Gastrocnemius medialis (tissue), 4 donors: ENCODE data around the gene MLST8. TPM values are rescaled to one million over a fixed set of nuclear protein-coding genes. Genes with fewer than 3 reads are reported as not detected.

Source experiments
- ATAC-seq, 2 donors: fragments of 150-250 bp; one replicate each; pipeline ENCODE4 v1.9.1; 2016
- DNase-seq, 2 donors: peaks; one replicate each; pipeline ENCODE4 v3.0.0-alpha.2; 2019
- H3K27ac ChIP-seq, 4 donors: fragments of 200-600 bp; sonication (generic); 1 replicate in 1 of 4; 2 replicates in 3 of 4; pipeline ENCODE4 v1.5.1; 2016 to 2018; ENCODE audit warnings: mild to moderate bottlenecking in 2 of 4, moderate library complexity in 1 of 4
- H3K27me3 ChIP-seq, 3 donors: fragments of 200-600 bp; sonication (generic) in 2 of 3; 1 replicate in 1 of 3; 2 replicates in 2 of 3; pipeline versions ENCODE4 v1.5.1 to v1.6.0; 2016 to 2019; ENCODE audit warnings: mild to moderate bottlenecking in 1 of 3, moderate library complexity in 1 of 3
- H3K36me3 ChIP-seq, 2 donors: fragments of 200-600 bp; sonication (generic) in 1 of 2; one replicate each; pipeline ENCODE4 v1.5.1; 2017 to 2018
- H3K4me1 ChIP-seq, 2 donors: fragments of 200-600 bp; sonication (generic) in 1 of 2; one replicate each; pipeline ENCODE4 v1.5.1; 2016 to 2017; ENCODE audit warnings: mild to moderate bottlenecking in 2 of 2
- H3K4me3 ChIP-seq, 4 donors: fragments of 200-600 bp; sonication (generic) in 3 of 4; 1 replicate in 1 of 4; 2 replicates in 3 of 4; pipeline ENCODE4 v1.5.1; 2016 to 2019; ENCODE audit warnings: mild to moderate bottlenecking in 2 of 4
- H3K9me3 ChIP-seq, 3 donors: fragments of 200-600 bp; sonication (generic) in 2 of 3; 1 replicate in 1 of 3; 2 replicates in 2 of 3; pipeline ENCODE4 v1.5.1; 2016 to 2019
- CTCF ChIP-seq, 5 experiments: fragments of 450-650 bp in 3 of 5; fragments of 200-600 bp in 2 of 5; sonication (generic) in 2 of 5; IDR thresholded peaks in 4 of 5; conservative IDR thresholded peaks in 1 of 5; 1 replicate in 4 of 5; 2 replicates in 1 of 5; pipeline ENCODE4 v1.5.1; 2016 to 2019; ENCODE audit warnings: antibody characterized with exemption in 5 of 5, mild to moderate bottlenecking in 3 of 5, moderate library complexity in 3 of 5
- POLR2A ChIP-seq, 2 donors: fragments of 450-650 bp; IDR thresholded peaks; one replicate each; pipeline ENCODE4 v1.6.1; 2017; ENCODE audit warnings: antibody characterized with exemption in 2 of 2, mild to moderate bottlenecking in 2 of 2, moderate library complexity in 2 of 2
- in situ Hi-C, 4 donors: fragments of 200-750 bp; cut with MboI; loops; one replicate each; pipeline versions ENCODE4 v1.15.0 to v1.8.0; 2017; ENCODE audit warnings: low sequenced_read_pairs in 4 of 4
- intact Hi-C: fragments of 100-400 bp; cut with DNase I; formaldehyde crosslinking; loops from one replicate; pipeline ENCODE4 v1.15.1; 2023; ENCODE audit warnings: low total_unique reads
- total RNA-seq, 4 donors: library from RNA; depleted of rRNA; stranded (reverse); fragments of >200 nt; gene quantifications; one replicate each; pipeline versions ENCODE4 v1.1.0 to v1.2.3, GENCODE V29; 2016

The MLST8 gene
- total RNA-seq, 4 donors from 2014 or later = 40.3 to 77.0 (median 73.5) TPM

- intact Hi-C loops (no loop called here), in situ Hi-C loops (no loop called here)
- TF ChIP-seq CTCF (IDR thresholded peaks at IDR 0.05 in 4 of 5, conservative IDR thresholded peaks at IDR 0.05 in 1 of 5) (no peak), POLR2A (IDR thresholded peaks at IDR 0.05) (no peak)
- H3K4me3 ChIP-seq = no peak overlapping the region
- H3K36me3 ChIP-seq = peaks cover 0 to 60% of the 10 kb centered on the region in 2 donors
- peaks cover 0 to 2% of the 10 kb centered on the region in 2 donors for H3K4me1 ChIP-seq
- no peak overlapping the region for H3K27ac ChIP-seq
- H3K27me3 ChIP-seq = no peaks in the 10 kb centered on the region
- H3K9me3 ChIP-seq = no peaks in the 10 kb centered on the region
- ATAC-seq = no peak
- DNase-seq = no peak
Measured at GRCh38 chr16:2174396-2175131, 30.7 kb upstream of the MLST8 start.

- Histone ChIP-seq H3K4me1 (no peaks in the 10 kb centered on the region), H3K27me3 (no peaks in the 10 kb centered on the region), H3K9me3 (no peaks in the 10 kb centered on the region), H3K36me3 (peaks cover 0 to 60% of the 10 kb centered on the region in 2 donors), H3K27ac (no peak overlapping the region), H3K4me3 (no peak overlapping the region)
- DNase-seq = no peak
- no peak for TF ChIP-seq POLR2A (IDR thresholded peaks at IDR 0.05)
- TF ChIP-seq CTCF (IDR thresholded peaks at IDR 0.05 in 4 of 5, conservative IDR thresholded peaks at IDR 0.05 in 1 of 5) = no peak
- in situ Hi-C loops (no loop called here), intact Hi-C loops (no loop called here)
- ATAC-seq = no peak
Measured at GRCh38 chr16:2175454-2175853, 29.8 kb upstream of the MLST8 start.

GRCh38 chr16:2176047-2176446, 29.2 kb upstream of the MLST8 start:
- no peak for ATAC-seq
- no peaks in the 10 kb centered on the region for H3K4me1 ChIP-seq
- no peaks in the 10 kb centered on the region for H3K27me3 ChIP-seq
- H3K4me3 ChIP-seq = no peak overlapping the region
- no peaks in the 10 kb centered on the region for H3K9me3 ChIP-seq
- intact Hi-C loops = no loop called here
- no peak overlapping the region for H3K27ac ChIP-seq
- in situ Hi-C loops = no loop called here
- no peak for DNase-seq
- TF ChIP-seq CTCF (IDR thresholded peaks at IDR 0.05 in 4 of 5, conservative IDR thresholded peaks at IDR 0.05 in 1 of 5) (no peak), POLR2A (IDR thresholded peaks at IDR 0.05) (no peak)
- peaks cover 0 to 60% of the 10 kb centered on the region in 2 donors for H3K36me3 ChIP-seq

GRCh38 chr16:2177101-2177500, 28.2 kb upstream of the MLST8 start:
- ATAC-seq = no peak
- DNase-seq = no peak
- no peaks in the 10 kb centered on the region for H3K4me1 ChIP-seq
- no peaks in the 10 kb centered on the region for H3K27me3 ChIP-seq
- TF ChIP-seq CTCF (IDR thresholded peaks at IDR 0.05 in 4 of 5, conservative IDR thresholded peaks at IDR 0.05 in 1 of 5) = no peak
- no peak for TF ChIP-seq POLR2A (IDR thresholded peaks at IDR 0.05)
- H3K9me3 ChIP-seq = no peaks in the 10 kb centered on the region
- in situ Hi-C loops = no loop called here
- H3K4me3 ChIP-seq = no peak overlapping the region
- H3K36me3 ChIP-seq = peaks cover 0 to 51% of the 10 kb centered on the region in 2 donors
- intact Hi-C loops = no loop called here
- no peak overlapping the region for H3K27ac ChIP-seq

GRCh38 chr16:2177561-2177960, 27.7 kb upstream of the MLST8 start:
- DNase-seq (no peak), ATAC-seq (no peak)
- no peaks in the 10 kb centered on the region for H3K4me1 ChIP-seq
- H3K36me3 ChIP-seq = peaks cover 0 to 46% of the 10 kb centered on the region in 2 donors
- intact Hi-C loops (no loop called here), in situ Hi-C loops (no loop called here)
- H3K27ac ChIP-seq = no peak overlapping the region
- H3K9me3 ChIP-seq = no peaks in the 10 kb centered on the region
- H3K27me3 ChIP-seq = no peaks in the 10 kb centered on the region
- H3K4me3 ChIP-seq = no peak overlapping the region
- no peak for TF ChIP-seq CTCF (IDR thresholded peaks at IDR 0.05 in 4 of 5, conservative IDR thresholded peaks at IDR 0.05 in 1 of 5)
- no peak for TF ChIP-seq POLR2A (IDR thresholded peaks at IDR 0.05)
